HG03039 (cell line): ENCODE data around the gene KCNC4.

Source experiments
- ATAC-seq: cut with Tn5 transposase; IDR thresholded peaks from one replicate; pipeline ENCODE4 v1.9.1; 2021; ENCODE audit warnings: mild to moderate bottlenecking, moderate library complexity; ENCODE audit not compliant: unreplicated experiment

The KCNC4 gene

GRCh38 chr1:110229348-110230001, 19.4 kb downstream of the KCNC4 start:
- ATAC-seq = no peak

DNA sequence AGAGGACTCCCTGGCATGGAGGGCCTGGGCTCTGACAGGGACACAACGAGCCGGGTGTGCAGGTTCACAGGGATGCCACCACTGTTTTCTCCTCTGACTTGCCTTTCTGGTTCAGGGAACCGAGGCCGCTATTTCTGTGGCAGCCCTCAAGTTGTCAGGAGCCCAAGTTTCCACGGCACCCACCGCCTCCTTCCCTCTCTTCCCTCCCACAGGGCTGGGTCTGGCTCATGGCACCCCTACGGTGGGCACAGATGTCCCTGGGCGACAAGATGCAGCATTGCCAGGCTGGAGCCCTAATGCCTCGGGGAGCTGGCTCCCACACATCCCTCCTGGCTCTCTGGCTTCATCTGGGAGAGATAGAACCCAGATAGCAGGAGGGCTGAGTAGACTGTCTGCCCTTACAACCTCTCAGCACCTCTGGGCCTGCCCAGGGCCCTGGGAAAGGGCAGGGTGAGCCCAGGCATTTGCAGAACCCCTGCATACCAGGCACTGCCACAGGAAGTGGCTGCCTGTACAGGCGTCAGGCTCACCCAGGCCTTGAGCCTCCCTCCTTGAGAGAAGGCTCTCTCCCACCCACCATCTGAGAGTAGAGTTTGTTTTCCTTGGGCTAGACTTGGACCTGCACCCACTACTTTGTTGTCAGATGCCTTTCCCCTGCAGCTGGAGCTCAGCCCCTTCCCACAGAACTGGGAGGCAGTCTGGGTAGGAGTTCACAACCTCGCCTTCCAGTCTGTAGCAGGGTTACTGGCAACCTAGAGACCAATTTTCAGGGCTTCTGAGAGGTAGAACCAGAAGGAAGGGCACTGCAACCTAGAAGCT, 20.5 kb downstream of the KCNC4 start:
- no peak for ATAC-seq

DNA sequence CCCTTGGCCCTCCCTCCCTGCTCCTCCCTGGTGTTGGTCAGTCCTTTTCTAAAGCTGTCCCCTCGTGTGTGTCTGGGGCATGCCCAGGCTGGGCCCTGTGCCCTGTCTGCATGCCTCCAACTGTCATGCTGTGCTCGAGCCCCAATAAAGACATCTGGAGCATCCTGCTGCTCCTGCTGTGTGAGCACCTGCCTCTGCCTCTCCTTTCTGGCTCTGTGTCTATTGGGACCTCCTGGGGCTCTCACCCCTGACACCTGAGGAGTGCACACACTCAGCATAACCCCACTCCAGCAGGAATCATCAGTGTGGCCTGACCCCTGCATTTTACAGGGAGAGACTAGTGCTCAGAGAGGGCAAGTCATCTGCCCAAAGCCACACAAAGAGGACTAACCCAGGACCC, 23.7 kb downstream of the KCNC4 start:
- ATAC-seq = no peak

- ATAC-seq = no peak
Observed at GRCh38 chr1:110234691-110235090, 24.6 kb downstream of the KCNC4 start.

GRCh38 chr1:110235181-110235833, 25.2 kb downstream of the KCNC4 start:
- no peak for ATAC-seq

DNA sequence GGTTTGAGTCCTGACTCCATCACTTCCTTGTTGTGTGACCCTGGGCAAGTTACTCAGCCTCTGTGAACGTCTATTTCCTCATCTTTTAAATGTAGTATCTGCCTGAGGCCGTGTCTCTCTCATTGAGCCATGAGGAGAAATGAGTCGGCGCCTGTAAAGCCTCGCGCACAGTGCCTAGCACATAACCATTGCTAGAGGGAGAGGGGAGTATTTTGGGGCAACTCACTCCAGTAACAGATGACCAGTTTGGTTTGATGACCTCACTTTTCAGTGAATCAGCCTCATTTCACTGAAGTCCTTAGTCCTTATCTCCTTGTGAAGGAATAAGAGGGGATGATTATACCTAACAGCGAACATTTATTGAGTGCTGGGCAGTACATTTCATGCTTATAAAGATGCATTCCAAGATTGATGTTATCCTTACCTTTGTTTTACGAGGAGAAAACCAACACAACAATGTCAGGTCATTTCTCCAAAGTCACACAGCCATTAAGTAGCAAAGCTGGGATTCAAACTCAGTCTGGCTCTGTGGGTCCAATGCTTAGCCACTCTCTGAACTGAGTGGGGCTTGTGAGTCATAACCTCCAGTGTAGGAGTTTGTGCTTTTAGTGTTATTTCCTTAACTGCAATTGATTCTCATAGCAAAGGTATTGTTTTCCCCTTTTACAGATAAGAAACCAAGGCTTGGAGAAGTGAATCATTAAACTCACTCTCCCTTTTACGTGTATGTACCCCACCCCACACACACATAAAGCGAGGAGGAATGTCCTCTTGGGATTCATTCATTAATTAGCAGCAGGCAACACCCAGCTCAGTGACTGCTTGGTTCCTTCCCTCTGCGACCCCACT, 25.9 kb downstream of the KCNC4 start:
- no peak for ATAC-seq

- ATAC-seq = no peak
Observed at GRCh38 chr1:110237386-110238152, 27.5 kb downstream of the KCNC4 start.

DNA sequence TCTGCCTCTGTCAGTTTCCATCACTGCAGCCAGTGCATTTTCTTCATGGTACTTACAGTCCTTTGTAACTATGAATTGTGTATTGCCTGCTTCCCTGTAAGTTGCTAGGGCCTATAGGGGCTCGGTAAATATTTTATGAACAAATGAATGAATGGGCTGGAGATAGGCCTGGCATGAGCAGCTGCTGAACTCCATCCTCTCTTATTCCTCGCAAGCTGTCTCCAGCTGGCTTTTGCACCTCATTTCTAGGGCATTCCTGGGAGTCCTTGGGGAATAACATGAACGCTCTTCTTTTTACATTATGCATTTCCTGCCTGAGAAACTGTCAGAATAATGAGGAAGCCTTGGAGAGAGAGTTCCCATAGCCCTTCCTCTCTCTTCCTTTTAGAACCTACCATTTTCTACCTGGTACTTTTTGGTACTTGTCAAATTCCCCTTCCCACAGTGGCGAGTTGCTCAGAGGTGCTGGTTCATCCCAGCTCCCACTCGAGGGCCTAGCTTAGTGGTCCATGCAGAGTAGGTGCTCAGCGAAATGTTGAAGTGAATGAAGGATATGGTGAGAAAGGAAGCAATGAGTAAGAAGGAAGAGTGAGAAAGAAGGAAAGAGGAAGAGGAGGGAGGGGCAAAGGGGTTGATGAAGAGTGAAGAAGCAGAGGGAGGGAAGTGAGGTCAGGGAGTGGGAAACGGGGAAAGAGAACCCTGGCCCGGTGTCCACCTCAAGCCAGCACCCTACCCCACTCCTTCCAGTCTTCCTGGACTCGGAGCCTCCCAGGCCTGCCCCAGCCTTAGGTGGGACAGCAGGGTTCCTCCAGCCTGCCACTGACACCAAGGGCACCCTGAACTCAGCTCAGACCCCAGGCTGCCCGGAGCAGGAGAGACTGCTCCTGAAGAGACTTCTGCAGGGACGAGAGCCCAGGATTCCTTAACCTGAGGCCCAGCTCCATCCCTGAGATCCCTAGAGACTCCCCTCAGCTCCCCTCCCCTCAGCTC, 29.6 kb downstream of the KCNC4 start:
- ATAC-seq = no peak

DNA sequence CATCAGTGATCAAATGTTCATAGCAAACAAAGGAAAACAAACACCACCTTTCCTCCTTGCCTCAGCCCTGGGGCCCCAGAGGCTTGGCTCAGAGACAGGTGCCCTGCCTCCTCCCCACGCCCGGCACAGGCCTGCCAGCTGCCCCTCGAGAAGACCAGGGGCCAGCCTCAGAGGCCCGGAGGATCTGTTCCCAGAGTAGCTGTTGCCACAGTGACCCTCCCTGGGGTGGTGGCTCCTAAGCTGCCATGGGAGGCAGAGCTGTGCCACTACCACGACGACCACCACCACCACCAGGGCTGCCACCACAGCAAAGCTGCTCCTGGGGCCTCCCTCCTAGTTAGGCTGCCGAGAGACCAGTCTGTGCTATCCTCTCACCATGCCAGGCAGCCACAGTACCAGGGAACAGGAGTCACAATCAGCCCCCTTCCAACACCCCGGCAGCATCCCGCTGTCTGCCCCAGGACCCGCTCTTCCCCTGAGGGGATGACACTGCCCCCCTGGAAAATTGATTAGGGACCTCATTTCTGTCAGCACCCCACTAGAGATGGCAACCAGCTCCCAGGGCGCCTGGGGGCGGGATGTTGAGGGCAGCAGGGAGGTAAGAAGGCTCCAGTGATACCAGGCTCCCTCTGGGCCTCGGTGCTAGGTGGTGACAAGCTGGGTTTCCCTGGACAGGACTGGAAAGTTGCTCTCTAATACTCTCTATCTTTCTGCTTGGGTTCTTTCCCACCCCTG, 30.5 kb downstream of the KCNC4 start:
- ATAC-seq = no peak

GRCh38 chr1:110241516-110241915, 31.4 kb downstream of the KCNC4 start:
- no peak for ATAC-seq

GRCh38 chr1:110242062-110242461, 31.9 kb downstream of the KCNC4 start:
- no peak for ATAC-seq

DNA sequence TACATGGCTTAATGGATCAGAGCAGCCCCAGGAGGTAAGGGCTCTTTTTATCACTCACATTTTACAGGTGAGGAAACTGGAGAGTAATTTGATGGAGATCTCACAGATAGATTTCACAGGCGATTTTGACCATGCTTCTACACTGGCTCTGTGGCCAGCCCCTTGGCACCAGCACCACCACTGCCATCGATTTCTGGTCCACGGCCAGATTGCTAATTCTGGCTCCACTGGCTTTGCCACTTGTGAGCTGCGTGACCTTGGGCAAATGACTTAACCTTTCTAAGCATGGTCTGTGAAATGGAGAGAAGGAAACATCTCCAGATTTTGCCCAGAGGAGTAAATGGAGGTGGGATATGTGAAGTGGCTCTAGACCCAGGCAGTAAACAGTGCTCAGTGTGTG, 32.6 kb downstream of the KCNC4 start:
- no peak for ATAC-seq

DNA sequence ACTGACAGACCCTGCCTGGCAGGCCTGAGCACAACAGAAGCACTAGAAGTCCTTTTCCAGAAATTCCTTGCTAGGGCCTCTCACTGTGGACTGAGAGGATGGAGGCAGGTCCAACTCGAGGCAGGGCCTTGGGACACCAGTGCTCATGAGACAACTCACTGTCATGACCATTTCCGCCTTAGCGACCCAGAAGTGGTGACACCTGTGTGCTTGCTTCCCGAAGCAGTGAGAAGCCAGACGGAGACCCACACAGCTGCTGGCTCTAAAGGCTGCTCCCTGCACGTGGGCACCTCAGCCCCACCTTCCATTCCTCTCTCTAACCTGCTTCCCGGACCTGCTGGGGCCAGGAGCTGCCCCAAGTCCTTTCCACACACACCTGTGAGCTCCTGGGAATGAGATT, 33.0 kb downstream of the KCNC4 start:
- ATAC-seq = no peak

DNA sequence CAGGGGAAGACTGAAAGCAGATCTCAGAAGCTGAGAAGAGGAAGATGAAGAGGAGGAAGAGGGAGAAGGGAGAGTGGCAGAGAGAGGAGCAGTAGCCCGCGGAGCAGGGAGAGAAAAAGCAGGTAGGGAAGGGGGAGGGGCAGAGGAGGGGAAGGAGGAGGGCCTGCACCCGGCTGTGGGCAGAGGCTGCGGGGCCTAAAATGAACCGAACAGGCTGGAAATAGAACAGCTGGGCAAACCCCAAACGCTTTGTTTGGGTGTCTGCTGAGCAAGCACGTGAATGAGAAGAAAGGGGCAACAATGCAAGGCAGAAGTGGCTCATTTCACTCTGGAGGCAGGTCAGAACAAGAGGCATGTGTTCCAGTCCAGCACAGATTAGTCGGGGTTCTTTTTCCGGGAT, 33.5 kb downstream of the KCNC4 start:
- peak; percentile 71 for ATAC-seq

GRCh38 chr1:110245876-110246620, 35.9 kb downstream of the KCNC4 start:
- ATAC-seq = no peak

DNA sequence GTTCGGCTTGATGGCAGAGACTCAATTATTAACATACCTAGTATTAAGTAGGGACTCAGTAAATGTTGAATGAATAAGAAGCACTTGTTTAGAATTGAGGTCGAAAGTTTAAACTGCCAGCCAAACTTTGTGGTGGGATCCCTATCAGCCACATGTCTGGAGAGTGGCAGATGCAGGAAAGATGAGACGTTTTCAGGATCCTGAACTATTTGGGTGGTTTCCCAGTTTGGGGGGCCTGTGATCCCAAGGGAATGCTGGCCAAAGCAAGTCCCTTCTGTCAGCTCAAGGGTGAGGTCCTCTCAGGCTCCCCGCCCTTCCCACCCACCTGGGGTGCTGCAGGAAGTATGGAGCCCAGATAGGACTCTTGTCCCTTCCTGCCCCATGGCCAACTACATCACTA, 38.6 kb downstream of the KCNC4 start:
- no peak for ATAC-seq

DNA sequence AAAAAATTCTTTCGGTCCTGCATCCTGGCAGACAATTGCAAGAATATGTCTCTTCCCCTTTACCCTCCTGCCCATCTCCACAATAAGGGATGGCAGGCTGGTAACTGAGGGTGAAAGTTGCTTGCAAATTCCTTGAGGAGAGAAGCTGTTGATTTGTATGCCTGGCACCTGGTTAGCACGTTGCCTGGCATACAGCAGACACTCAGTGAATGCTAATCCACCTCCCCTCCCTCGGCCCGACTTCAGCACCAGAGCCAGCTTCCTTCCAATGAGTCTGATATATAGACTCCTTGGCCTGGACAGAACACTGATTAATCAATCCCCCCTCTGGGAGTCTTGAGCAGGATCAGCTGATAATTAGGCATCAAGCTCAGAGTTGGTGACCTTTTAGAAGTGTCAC, 39.1 kb downstream of the KCNC4 start:
- ATAC-seq = no peak

DNA sequence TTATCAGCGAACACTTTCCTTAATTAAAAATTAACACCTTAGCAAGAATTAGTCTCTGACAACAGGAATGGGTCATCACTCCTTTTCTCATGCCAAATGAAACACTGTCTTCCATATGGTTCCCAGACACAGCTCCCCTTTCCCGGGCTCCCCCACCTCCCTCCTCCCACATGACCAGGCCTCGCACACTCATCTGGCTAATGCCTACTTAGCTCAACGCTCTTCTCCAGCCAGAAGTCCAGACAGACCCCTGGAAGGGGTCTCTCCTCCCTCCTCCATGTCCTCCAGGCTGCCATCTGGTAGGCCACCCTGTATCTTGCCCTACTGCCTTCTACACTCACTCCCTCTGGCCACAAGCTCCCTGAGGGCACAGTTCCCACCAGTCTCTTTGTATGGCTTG, 39.9 kb downstream of the KCNC4 start:
- no peak for ATAC-seq
